HepG2 (cell line): ENCODE measurements around the gene USP10. TPM values are rescaled to one million over a fixed set of nuclear protein-coding genes. Genes with fewer than 3 reads are reported as not detected.

Experiments
- ATAC-seq: fragments of 200-7000 bp; cut with Tn5 transposase; 3 replicates; pipeline ENCODE4 v1.9.1; 2020; ENCODE audit warnings: mild to moderate bottlenecking, moderate library complexity
- BruUV-seq: library from RNA; stranded (reverse); fragments of 400-500 nt; replicated peaks from 2 replicates; lab custom pipeline; 2021; lab: Mats Ljungman, UMichigan
- CTCF ChIA-PET: fragments of 300-600 bp; formaldehyde crosslinking; extraction: SDS; loops from one replicate; lab custom pipeline; 2021; ENCODE audit warnings: low total read pairs, inconsistent platforms, low intra/inter-chr PET ratio; lab: Yijun Ruan, JAX
- POLR2A ChIA-PET: fragments of 350-600 bp; sonication (Branson Sonifier 250); formaldehyde crosslinking; loops from one replicate; lab custom pipeline; 2020; ENCODE audit warnings: antibody characterized with exemption, inconsistent platforms; lab: Yijun Ruan, JAX
- DNase-seq: peaks from one replicate; pipeline ENCODE4 v3.0.0-alpha.2; 2015; ENCODE audit warnings: low spot score
- FAIRE-seq: peaks from 3 replicates; lab custom pipeline; 2011; peaks lifted over from hg19 to GRCh38; lab: Jason Lieb, UNC
- H2AFZ ChIP-seq: one replicate; pipeline ENCODE4 v1.6.1; 2011; ENCODE audit warnings: low read length, inconsistent platforms
- H3K27ac ChIP-seq: fragments of 300-600 bp; 3 replicates; pipeline ENCODE4 v1.8.0; 2011; ENCODE audit warnings: mixed run types, mild to moderate bottlenecking, mixed read lengths, low read length, inconsistent platforms; ENCODE audit not compliant: insufficient read depth; ENCODE audit errors: extremely low read length
- H3K27me3 ChIP-seq, 2 experiments: fragments of 200-600 bp in 1 of 2; 2 replicates in 1 of 2; 3 replicates in 1 of 2; pipeline versions ENCODE4 v1.6.0 to v1.8.0; 2011; ENCODE audit warnings: low read length in 2 of 2, mild to moderate bottlenecking in 2 of 2, moderate library complexity in 2 of 2, inconsistent platforms in 1 of 2; ENCODE audit not compliant: insufficient read depth in 2 of 2, control insufficient read depth in 1 of 2
- H3K36me3 ChIP-seq, 2 experiments: fragments of 200-600 bp in 1 of 2; replicated peaks in 1 of 2; 2 replicates in 1 of 2; 3 replicates in 1 of 2; pipeline versions ENCODE4 v1.5.1 to v1.8.0; 2011; ENCODE audit warnings: low read length in 2 of 2, inconsistent platforms in 1 of 2; ENCODE audit not compliant: insufficient read depth in 2 of 2, control insufficient read depth in 1 of 2
- H3K4me1 ChIP-seq: 2 replicates; pipeline ENCODE4 v1.5.1; 2012; ENCODE audit warnings: low read length, inconsistent platforms; ENCODE audit not compliant: insufficient read depth
- H3K4me2 ChIP-seq: 2 replicates; pipeline ENCODE4 v1.6.0; 2011; ENCODE audit warnings: low read depth, low read length, inconsistent platforms
- H3K4me3 ChIP-seq, 3 experiments: fragments of 200-600 bp in 1 of 3; sonication (generic), shearing (Covaris generic) in 1 of 3; replicated peaks in 1 of 3; 2 replicates each; pipeline ENCODE4 v1.5.1; 2011 to 2016; ENCODE audit warnings: low read length in 3 of 3, inconsistent platforms in 2 of 3, low read depth in 2 of 3, mild to moderate bottlenecking in 2 of 3, control low read depth in 1 of 3, mixed read lengths in 1 of 3; ENCODE audit not compliant: insufficient read depth in 1 of 3
- H3K79me2 ChIP-seq: one replicate; pipeline ENCODE4 v1.6.1; 2011; ENCODE audit warnings: low read length, inconsistent platforms; ENCODE audit not compliant: insufficient read depth
- H3K9ac ChIP-seq: 2 replicates; pipeline ENCODE4 v1.6.0; 2011; ENCODE audit warnings: mild to moderate bottlenecking, low read depth, low read length, inconsistent platforms; ENCODE audit not compliant: insufficient read depth
- H3K9me3 ChIP-seq: 2 replicates; pipeline ENCODE4 v1.5.1; 2012; ENCODE audit warnings: mild to moderate bottlenecking, low read length
- H4K20me1 ChIP-seq: 2 replicates; pipeline ENCODE4 v1.6.0; 2011; ENCODE audit warnings: inconsistent platforms, mild to moderate bottlenecking, low read length, moderate library complexity; ENCODE audit not compliant: insufficient read depth
- HNF4G ChIP-seq, 2 experiments: sonication (generic) in 1 of 2; formaldehyde crosslinking in 1 of 2; IDR thresholded peaks; 2 replicates each; pipeline versions ENCODE4 v1.4.0 to v1.6.1; 2011 to 2020; ENCODE audit warnings: borderline replicate concordance in 2 of 2, low read depth in 2 of 2, mild to moderate bottlenecking in 2 of 2, low read length in 1 of 2, missing genetic modification reagents in 1 of 2, moderate library complexity in 1 of 2
- KDM3A ChIP-seq: IDR thresholded peaks from 2 replicates; pipeline ENCODE4 v1.6.1; 2018; ENCODE audit warnings: low read depth, missing compliant biosample characterization
- KMT2A ChIP-seq: sonication (generic); formaldehyde crosslinking; IDR thresholded peaks from 2 replicates; pipeline ENCODE4 v1.4.0; 2020; ENCODE audit warnings: missing genetic modification reagents
- MIER3 ChIP-seq: IDR thresholded peaks from 2 replicates; pipeline ENCODE4 v1.6.1; 2016; ENCODE audit warnings: missing compliant biosample characterization, borderline replicate concordance
- NFKBIZ ChIP-seq: IDR thresholded peaks from 2 replicates; pipeline ENCODE4 v1.6.1; 2018; ENCODE audit warnings: missing genetic modification reagents, missing compliant biosample characterization
- PHB2 ChIP-seq: fragments of 450-650 bp; IDR thresholded peaks from 2 replicates; pipeline ENCODE4 v1.6.1; 2018; ENCODE audit not compliant: partially characterized antibody
- RNF219 ChIP-seq: sonication (generic); formaldehyde crosslinking; IDR thresholded peaks from 2 replicates; pipeline ENCODE4 v1.5.0; 2020; ENCODE audit warnings: mild to moderate bottlenecking, missing genetic modification reagents
- ZMYM3 ChIP-seq: sonication (generic); formaldehyde crosslinking; IDR thresholded peaks from 2 replicates; pipeline ENCODE4 v1.5.1; 2020; ENCODE audit warnings: mild to moderate bottlenecking, missing genetic modification reagents
- ZNF441 ChIP-seq: sonication (generic); formaldehyde crosslinking; IDR thresholded peaks from 2 replicates; pipeline ENCODE4 v1.7.0; 2021; ENCODE audit warnings: missing genetic modification reagents, borderline replicate concordance
- ZNF687 ChIP-seq: sonication (generic); formaldehyde crosslinking; IDR thresholded peaks from 2 replicates; pipeline ENCODE4 v1.5.1; 2020; ENCODE audit warnings: mild to moderate bottlenecking, missing genetic modification reagents, moderate library complexity
- ZNF780A ChIP-seq: sonication (generic); formaldehyde crosslinking; IDR thresholded peaks from 2 replicates; pipeline ENCODE4 v1.8.0; 2022; ENCODE audit warnings: mild to moderate bottlenecking, missing genetic modification reagents, moderate library complexity
- WGBS: methylation state at CpG from one replicate; pipeline ENCODE4 v1.1.6; 2017; ENCODE audit warnings: low lambda C conversion rate; 5-methylcytosine and 5-hydroxymethylcytosine counted together
- in situ Hi-C: cut with HindIII; loops from 2 replicates; pipeline ENCODE4 v1.10.0; 2017; ENCODE audit warnings: low pct_unique_long_range_greater_than_20kb; ENCODE audit not compliant: extremely low pct_ligation_motif_present
- intact Hi-C: fragments of 100-400 bp; cut with micrococcal nuclease; formaldehyde crosslinking; loops from one replicate; pipeline ENCODE4 v1.10.0; 2022; ENCODE audit not compliant: unreplicated experiment
- polyA plus RNA-seq, 8 experiments: library from polyadenylated mRNA; depleted of rRNA in 3 of 8; stranded (reverse) in 7 of 8; unstranded in 1 of 8; fragments of >200 nt; fragmentation: Illumina TruSeq in 4 of 8; extraction: Trizol in 4 of 8; gene quantifications; 2 replicates each; pipeline versions ENCODE4 v1.2.1 to v1.2.3, GENCODE V29; 2011 to 2016; ENCODE audit warnings: low read depth in 4 of 8, missing spikeins in 1 of 8, mixed read lengths in 1 of 8; ENCODE audit not compliant: insufficient read depth in 1 of 8
- total RNA-seq, 5 experiments: library from RNA; depleted of rRNA; stranded (reverse); fragments of >200 nt; fragmentation: Illumina TruSeq; extraction: Trizol; gene quantifications; 2 replicates each; pipeline ENCODE4 v1.2.3, GENCODE V29; 2016; ENCODE audit warnings: low read depth in 1 of 5
- TF ChIP-seq, protein P1 (sequence below): sonication (generic); formaldehyde crosslinking; IDR thresholded peaks from 2 replicates; pipeline ENCODE4 v1.5.0; 2020; ENCODE audit warnings: missing genetic modification reagents, mild to moderate bottlenecking, borderline replicate concordance
- TF ChIP-seq, protein P2 (sequence below): IDR thresholded peaks from 2 replicates; pipeline ENCODE4 v1.6.1; 2016; ENCODE audit warnings: mild to moderate bottlenecking

USP10 gene
- total and polyA plus RNA-seq, 2 of the 13 experiments (the other 11 are each of a cell fraction or from before 2014, with no cell fraction given) = 79.1 to 122 TPM

DNA sequence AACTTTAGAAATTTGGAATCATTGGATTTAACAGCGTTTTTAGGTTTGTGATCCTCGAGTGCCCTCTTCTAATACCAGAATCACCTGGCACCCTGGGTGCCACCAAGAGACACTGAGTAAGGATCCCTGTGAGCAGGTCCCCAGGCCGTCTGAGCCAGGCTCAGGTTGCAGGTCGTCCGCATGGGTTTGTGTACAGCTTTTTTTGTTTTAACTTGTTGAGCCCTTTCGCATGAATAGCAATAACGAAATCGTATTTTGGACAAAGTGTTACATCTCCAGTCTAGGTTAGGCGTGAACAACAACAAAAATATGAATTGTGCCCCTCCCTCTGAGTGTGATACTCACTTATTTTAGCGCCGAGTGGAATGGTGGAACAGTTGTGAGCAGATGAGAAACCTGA is 10.9 kb downstream of the USP10 start:
- FAIRE-seq (no peak), ATAC-seq (no peak), DNase-seq (no peak)
- H3K79me2 ChIP-seq = peaks cover 97% of the 10 kb centered on the region
- TF ChIP-seq ZNF687 (CRISPR knock-in tag) (no peak), ZNF441 (CRISPR knock-in tag) (no peak), KDM3A (CRISPR knock-in tag) (no peak), ZMYM3 (CRISPR knock-in tag) (no peak), RNF219 (CRISPR knock-in tag) (no peak), PHB2 (no peak), NFKBIZ (CRISPR knock-in tag) (no peak), MIER3 (no peak), ZNF780A (CRISPR knock-in tag) (no peak), KMT2A (CRISPR knock-in tag) (no peak), HNF4G (IDR thresholded peaks at IDR 0.05; ENCODE audit: borderline replicate concordance, low read depth, low read length) (no peak), HNF4G (CRISPR knock-in tag; IDR thresholded peaks at IDR 0.05; ENCODE audit: borderline replicate concordance, low read depth) (no peak)
- TF ChIP-seq, protein P1, sequence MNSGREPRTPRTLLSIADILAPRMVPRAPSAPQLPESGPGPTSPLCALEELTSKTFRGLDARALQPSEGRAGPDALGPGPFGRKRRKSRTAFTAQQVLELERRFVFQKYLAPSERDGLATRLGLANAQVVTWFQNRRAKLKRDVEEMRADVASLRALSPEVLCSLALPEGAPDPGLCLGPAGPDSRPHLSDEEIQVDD (CRISPR knock-in tag) = no peak
- TF ChIP-seq, protein P2, sequence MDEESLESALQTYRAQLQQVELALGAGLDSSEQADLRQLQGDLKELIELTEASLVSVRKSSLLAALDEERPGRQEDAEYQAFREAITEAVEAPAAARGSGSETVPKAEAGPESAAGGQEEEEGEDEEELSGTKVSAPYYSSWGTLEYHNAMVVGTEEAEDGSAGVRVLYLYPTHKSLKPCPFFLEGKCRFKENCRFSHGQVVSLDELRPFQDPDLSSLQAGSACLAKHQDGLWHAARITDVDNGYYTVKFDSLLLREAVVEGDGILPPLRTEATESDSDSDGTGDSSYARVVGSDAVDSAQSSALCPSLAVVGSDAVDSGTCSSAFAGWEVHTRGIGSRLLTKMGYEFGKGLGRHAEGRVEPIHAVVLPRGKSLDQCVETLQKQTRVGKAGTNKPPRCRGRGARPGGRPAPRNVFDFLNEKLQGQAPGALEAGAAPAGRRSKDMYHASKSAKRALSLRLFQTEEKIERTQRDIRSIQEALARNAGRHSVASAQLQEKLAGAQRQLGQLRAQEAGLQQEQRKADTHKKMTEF (CRISPR knock-in tag) = no peak
- H3K27ac ChIP-seq = no peak overlapping the region
- H3K4me2 ChIP-seq = no peak overlapping the region
- no peak overlapping the region for H3K4me3 ChIP-seq
- in situ Hi-C loops (no loop called here), intact Hi-C loops (no loop called here)
- no peak overlapping the region for H3K9ac ChIP-seq
- ChIA-PET POLR2A (no interaction called here), CTCF (no interaction called here)
- no peaks in the 10 kb centered on the region for H3K9me3 ChIP-seq
- WGBS = 95% methylated on average over 11 of the region's 11 CpGs
- H2AFZ ChIP-seq = no peak overlapping the region
- no peaks in the 10 kb centered on the region for H3K27me3 ChIP-seq
- H3K36me3 ChIP-seq = peaks cover 2 to 32% of the 10 kb centered on the region in 2 experiments
- peaks cover 98% of the 10 kb centered on the region for H4K20me1 ChIP-seq
- H3K4me1 ChIP-seq = peaks cover 79% of the 10 kb centered on the region
- BruUV-seq = no TSS peak
